Panc1 (cell line): Measurements from ENCODE around the gene PLCH2. TPM values are rescaled to one million over a fixed set of nuclear protein-coding genes. Genes with fewer than 3 reads are reported as not detected.

Experiments
- ATAC-seq: fragments of 200-7000 bp; cut with Tn5 transposase; 2 replicates; pipeline ENCODE4 v1.9.1; 2020; ENCODE audit warnings: mild to moderate bottlenecking, moderate library complexity
- BruUV-seq: library from RNA; stranded (reverse); fragments of 400-500 nt; replicated peaks from 2 replicates; lab custom pipeline; 2021; lab: Mats Ljungman, UMichigan
- CTCF ChIA-PET: fragments of 300-600 bp; sonication (Branson Sonifier 250); formaldehyde crosslinking; loops from one replicate; lab custom pipeline; 2022; ENCODE audit warnings: antibody characterized with exemption; lab: Charles Lee
- POLR2A ChIA-PET: fragments of 300-600 bp; sonication (Branson Sonifier 250); formaldehyde crosslinking; loops from one replicate; lab custom pipeline; 2022; ENCODE audit warnings: antibody characterized with exemption; lab: Charles Lee
- DNase-seq: peaks from one replicate; pipeline ENCODE4 v3.0.0-alpha.2; 2010; ENCODE audit warnings: low read depth, low spot score
- H3K27ac ChIP-seq: 2 replicates; pipeline ENCODE4 v1.5.1; 2011; ENCODE audit warnings: mild to moderate bottlenecking, low read length, inconsistent platforms
- H3K27me3 ChIP-seq: fragments of 200-500 bp; sonication (Bioruptor generic); 2 replicates; pipeline ENCODE4 v1.6.0; 2014; ENCODE audit warnings: low read length, inconsistent platforms; ENCODE audit not compliant: control insufficient read depth, insufficient read depth
- H3K36me3 ChIP-seq: fragments of 200-500 bp; sonication (Bioruptor generic); 2 replicates; pipeline ENCODE4 v1.5.1; 2014; ENCODE audit warnings: inconsistent platforms, mild to moderate bottlenecking, low read length, moderate library complexity; ENCODE audit not compliant: control insufficient read depth, insufficient read depth
- H3K4me1 ChIP-seq: 2 replicates; pipeline ENCODE4 v1.5.1; 2011; ENCODE audit warnings: inconsistent platforms, mild to moderate bottlenecking, low read length, moderate library complexity; ENCODE audit not compliant: control insufficient read depth, insufficient read depth
- H3K4me3 ChIP-seq, 2 experiments: 2 replicates each; pipeline ENCODE4 v1.5.1; 2011 to 2012; ENCODE audit warnings: low read depth in 2 of 2, low read length in 2 of 2, mild to moderate bottlenecking in 2 of 2, inconsistent platforms in 1 of 2, moderate library complexity in 1 of 2
- H3K9me3 ChIP-seq: fragments of 200-500 bp; sonication (Bioruptor generic); 2 replicates; pipeline ENCODE4 v1.5.1; 2014; ENCODE audit warnings: low read depth, mild to moderate bottlenecking, inconsistent platforms, low read length, moderate library complexity; ENCODE audit not compliant: control insufficient read depth, insufficient read depth
- CTCF ChIP-seq: fragments of 450-650 bp; IDR thresholded peaks from 2 replicates; pipeline ENCODE4 v1.5.1; 2017; ENCODE audit warnings: mild to moderate bottlenecking
- POLR2AphosphoS5 ChIP-seq: IDR thresholded peaks from 2 replicates; pipeline ENCODE4 v1.6.1; 2012; ENCODE audit warnings: mild to moderate bottlenecking, low read depth, low read length, moderate library complexity
- REST ChIP-seq, 2 experiments: IDR thresholded peaks; 2 replicates each; pipeline ENCODE4 v1.6.1; 2011 to 2012; ENCODE audit warnings: low read depth in 2 of 2, control low read depth in 1 of 2, low read length in 1 of 2, mild to moderate bottlenecking in 1 of 2, moderate library complexity in 1 of 2; ENCODE audit not compliant: insufficient read depth in 1 of 2
- SIN3A ChIP-seq: IDR thresholded peaks from 2 replicates; pipeline ENCODE4 v1.6.1; 2012; ENCODE audit warnings: low read depth, mild to moderate bottlenecking, low read length, moderate library complexity, borderline replicate concordance; ENCODE audit not compliant: insufficient read depth
- TCF7L2 ChIP-seq: IDR thresholded peaks from 2 replicates; pipeline ENCODE4 v1.6.1; 2011; ENCODE audit warnings: mild to moderate bottlenecking, low read depth, low read length, inconsistent platforms
- in situ Hi-C: cut with HindIII; loops from 2 replicates; pipeline ENCODE4 v1.10.0; 2016; ENCODE audit warnings: low sequenced_read_pairs, low pct_unique_long_range_greater_than_20kb
- intact Hi-C: fragments of 100-400 bp; cut with micrococcal nuclease; formaldehyde crosslinking; loops from one replicate; pipeline ENCODE4 v1.10.0; 2022; ENCODE audit not compliant: unreplicated experiment
- total RNA-seq: library from RNA; stranded (reverse); gene quantifications from one replicate; pipeline ENCODE4 v1.2.1, GENCODE V29; 2021; ENCODE audit not compliant: unreplicated experiment

Gene PLCH2
- total RNA-seq, 1 experiment from 2014 or later, result 41.2 TPM

GRCh38 chr1:2518528-2518927 lies 42.4 kb downstream of the PLCH2 start:
- Histone ChIP-seq H3K36me3 (peaks cover 3% of the 10 kb centered on the region), H3K27me3 (no peaks in the 10 kb centered on the region), H3K9me3 (no peaks in the 10 kb centered on the region), H3K4me3 (no peak overlapping the region), H3K4me1 (peaks cover 6% of the 10 kb centered on the region), H3K27ac (no peak overlapping the region)
- in situ Hi-C loops, result no loop called here
- TF ChIP-seq TCF7L2 (no peak), REST (IDR thresholded peaks at IDR 0.05; ENCODE audit: insufficient read depth in 1 of 2, low read depth in 2 of 2, low read length in 1 of 2) (no peak), SIN3A (no peak), CTCF (no peak), POLR2AphosphoS5 (no peak)
- intact Hi-C loops, result no loop called here
- POLR2A ChIA-PET, result interaction anchor here (0.5 kb wide), 1 partner anchor 8 kb away, joined by 5 read pairs; no protein-coding TSS in a partner anchor
- no TSS peak for BruUV-seq
- CTCF ChIA-PET, result no interaction called here
- no peak for ATAC-seq
- DNase-seq, result no peak

- BruUV-seq, result no TSS peak
- no peak overlapping the region for H3K4me3 ChIP-seq
- no peak for ATAC-seq
Observed at GRCh38 chr1:2519029-2519685, 43.1 kb downstream of the PLCH2 start.

More at GRCh38 chr1:2519029-2519685, 43.1 kb downstream of the PLCH2 start:
- Histone ChIP-seq H3K27me3 (no peaks in the 10 kb centered on the region), H3K36me3 (peaks cover 3% of the 10 kb centered on the region), H3K4me1 (peaks cover 13% of the 10 kb centered on the region), H3K27ac (no peak overlapping the region), H3K9me3 (no peaks in the 10 kb centered on the region)
- in situ Hi-C loops, result no loop called here
- ChIA-PET POLR2A (no interaction called here), CTCF (no interaction called here)
- no peak for DNase-seq
- intact Hi-C loops, result no loop called here
- TF ChIP-seq SIN3A (no peak), REST (IDR thresholded peaks at IDR 0.05; ENCODE audit: insufficient read depth in 1 of 2, low read depth in 2 of 2, low read length in 1 of 2) (no peak), TCF7L2 (no peak), CTCF (no peak), POLR2AphosphoS5 (no peak)
